ENCODE results near the gene CD200. TPM values are rescaled to one million over a fixed set of nuclear protein-coding genes. Genes with fewer than 3 reads are reported as not detected.

Gene CD200
- total RNA-seq, 1 donor from 2014 or later = 67.0 TPM

GRCh38 chr3:112306825-112307224 is 26.1 kb upstream of the CD200 start:
- H3K27ac Mint-ChIP-seq (ENCODE audit: unreplicated experiment) = peak overlapping the region; percentile 68
- H3K9me3 Mint-ChIP-seq = no peaks in the 10 kb centered on the region
- TF ChIP-seq CTCF (conservative IDR thresholded peaks at IDR 0.05) = no peak
- H3K4me3 Mint-ChIP-seq = peak overlapping the region; percentile 45
- H3K36me3 Mint-ChIP-seq (ENCODE audit: low read depth) = no peaks in the 10 kb centered on the region
- peaks cover 37% of the 10 kb centered on the region for H3K4me1 Mint-ChIP-seq
- DNase-seq (ENCODE audit: low read depth, low spot score) = no peak
- H3K27me3 Mint-ChIP-seq (ENCODE audit: low read depth) = no peaks in the 10 kb centered on the region

DNA sequence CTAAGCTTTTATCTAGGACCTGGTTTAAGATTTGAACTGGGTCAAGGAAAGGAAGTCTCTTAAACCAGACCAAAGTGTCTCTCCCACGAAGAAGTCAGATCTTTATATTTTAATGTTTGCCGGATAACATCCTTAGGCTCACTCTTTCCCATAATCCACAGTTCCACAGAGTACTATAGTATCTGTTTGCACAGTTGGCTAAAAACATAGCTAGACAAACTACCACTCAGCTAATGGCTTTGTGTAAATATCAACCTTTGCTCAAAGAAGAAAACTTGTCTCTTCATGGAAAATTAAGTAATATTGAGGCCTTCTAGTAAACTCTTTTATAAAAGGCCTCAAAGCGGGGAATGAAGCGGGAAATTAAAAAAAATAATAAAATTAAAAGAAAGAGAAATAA is 25.4 kb upstream of the CD200 start:
- no peaks in the 10 kb centered on the region for H3K27me3 Mint-ChIP-seq (ENCODE audit: low read depth)
- peak overlapping the region; percentile 58 for H3K27ac Mint-ChIP-seq (ENCODE audit: unreplicated experiment)
- DNase-seq (ENCODE audit: low read depth, low spot score) = no peak
- H3K9me3 Mint-ChIP-seq = no peaks in the 10 kb centered on the region
- H3K36me3 Mint-ChIP-seq (ENCODE audit: low read depth) = no peaks in the 10 kb centered on the region
- peaks cover 40% of the 10 kb centered on the region for H3K4me1 Mint-ChIP-seq
- H3K4me3 Mint-ChIP-seq = peak overlapping the region; percentile 35
- no peak for TF ChIP-seq CTCF (conservative IDR thresholded peaks at IDR 0.05)

GRCh38 chr3:112308151-112308911 is 24.6 kb upstream of the CD200 start:
- Mint-ChIP-seq H3K27ac (ENCODE audit: unreplicated experiment) (peak overlapping the region; percentile 97), H3K4me1 (peaks cover 40% of the 10 kb centered on the region), H3K27me3 (ENCODE audit: low read depth) (no peaks in the 10 kb centered on the region), H3K9me3 (no peaks in the 10 kb centered on the region), H3K4me3 (peak overlapping the region; percentile 77), H3K36me3 (ENCODE audit: low read depth) (no peaks in the 10 kb centered on the region)
- DNase-seq (ENCODE audit: low read depth, low spot score) = peak; percentile 30
- no peak for TF ChIP-seq CTCF (conservative IDR thresholded peaks at IDR 0.05)

DNA sequence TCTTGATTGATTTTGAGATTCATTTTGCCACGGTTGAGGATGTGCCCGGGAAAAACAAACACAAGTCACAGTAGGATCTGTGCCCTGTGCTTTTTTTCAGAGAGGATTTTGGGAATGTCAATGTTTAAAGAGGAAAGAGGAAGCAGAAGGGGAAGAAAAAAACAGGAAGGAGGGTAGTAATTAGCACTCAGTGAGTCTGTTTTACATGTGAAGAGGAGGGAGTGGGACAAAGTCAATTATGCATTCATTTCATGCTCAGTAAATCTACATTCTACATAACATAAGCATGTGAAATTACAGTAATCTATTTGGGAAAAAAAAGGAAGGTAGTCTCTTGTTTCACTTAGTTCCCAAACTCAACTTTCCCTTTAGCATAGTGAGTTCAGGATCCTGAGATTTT is 18.3 kb upstream of the CD200 start:
- H3K9me3 Mint-ChIP-seq = peaks cover 2% of the 10 kb centered on the region
- no peak overlapping the region for H3K27ac Mint-ChIP-seq (ENCODE audit: unreplicated experiment)
- H3K4me1 Mint-ChIP-seq = peaks cover 18% of the 10 kb centered on the region
- DNase-seq (ENCODE audit: low read depth, low spot score) = no peak
- no peak for TF ChIP-seq CTCF (conservative IDR thresholded peaks at IDR 0.05)
- H3K4me3 Mint-ChIP-seq = no peak overlapping the region
- no peaks in the 10 kb centered on the region for H3K27me3 Mint-ChIP-seq (ENCODE audit: low read depth)
- H3K36me3 Mint-ChIP-seq (ENCODE audit: low read depth) = peaks cover 24% of the 10 kb centered on the region

DNA sequence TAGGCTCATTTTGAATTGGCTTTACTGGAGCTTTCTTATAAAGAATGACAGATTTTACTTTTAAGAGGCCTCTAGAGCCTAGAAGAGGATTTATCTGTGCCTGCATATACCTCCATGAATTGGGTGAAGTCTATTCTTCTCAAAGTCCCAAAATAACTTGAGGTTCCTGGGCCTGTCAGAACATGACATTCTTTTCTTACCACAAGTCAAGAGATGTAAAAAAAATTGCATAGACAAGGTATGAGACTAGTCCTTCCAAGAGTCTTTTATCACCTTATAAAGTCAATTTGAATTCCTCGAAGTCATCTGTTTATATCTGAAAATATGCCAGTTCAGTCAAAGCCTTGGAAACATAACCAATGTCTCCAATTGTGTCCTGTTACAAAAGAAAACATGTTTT is 17.2 kb upstream of the CD200 start:
- TF ChIP-seq CTCF (conservative IDR thresholded peaks at IDR 0.05) = no peak
- Mint-ChIP-seq H3K27ac (ENCODE audit: unreplicated experiment) (no peak overlapping the region), H3K4me1 (peaks cover 27% of the 10 kb centered on the region), H3K27me3 (ENCODE audit: low read depth) (no peaks in the 10 kb centered on the region), H3K36me3 (ENCODE audit: low read depth) (peaks cover 24% of the 10 kb centered on the region), H3K9me3 (peaks cover 2% of the 10 kb centered on the region), H3K4me3 (no peak overlapping the region)
- no peak for DNase-seq (ENCODE audit: low read depth, low spot score)
